Erythroblast (primary cell): ENCODE results near the gene EPHB1.

Source experiments
- GATA1 ChIP-seq: IDR thresholded peaks from 2 replicates; pipeline ENCODE4 v1.6.1; 2011; ENCODE audit warnings: low read depth, mild to moderate bottlenecking, control low read depth, low read length, moderate library complexity
- POLR2A ChIP-seq: IDR thresholded peaks from 2 replicates; pipeline ENCODE4 v1.6.1; 2011; ENCODE audit warnings: mild to moderate bottlenecking, low read length

DNA sequence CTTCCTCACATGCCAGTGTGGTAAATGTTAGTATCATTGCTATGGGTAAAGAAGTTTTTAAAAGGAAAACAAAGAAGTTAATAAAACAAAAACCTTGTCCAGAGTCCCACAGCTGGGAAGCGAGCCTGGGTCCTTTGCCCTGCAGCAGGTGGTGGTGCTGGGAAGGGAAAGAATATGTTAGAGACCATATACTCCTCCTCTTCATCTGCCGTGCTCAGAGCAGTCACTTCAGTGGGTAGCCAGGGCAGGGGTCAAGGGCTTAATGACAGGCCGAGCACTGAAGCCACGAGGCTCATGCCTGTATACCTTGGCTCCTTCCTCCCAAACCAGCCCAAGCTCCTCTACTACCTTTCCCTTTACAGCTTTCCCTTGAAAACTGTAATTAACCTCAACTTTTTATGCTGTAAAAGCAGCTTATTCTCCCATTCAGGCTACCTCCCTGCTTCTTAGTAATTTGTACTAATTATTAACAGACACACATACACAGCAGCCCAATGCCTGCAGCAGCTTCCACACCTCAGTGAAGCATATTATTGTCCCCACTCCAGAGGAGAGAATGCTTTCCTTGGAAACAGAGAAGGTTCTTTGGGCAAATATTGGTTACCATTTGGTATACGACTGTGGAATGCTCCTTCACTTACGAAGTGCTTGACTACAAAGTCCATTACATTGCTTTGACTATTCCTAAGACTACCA, 362.1 kb downstream of the EPHB1 start:
- no peak for TF ChIP-seq POLR2A
- no peak for TF ChIP-seq GATA1
